GM18861 (cell line): Measurements from ENCODE around the gene KRT20.
"Not testable (repeated sequence)": the region's sequence is repeated elsewhere in the genome, so short reads cannot be mapped to it uniquely, and the experiment has no call there.

ENCODE experiments used
- ATAC-seq: cut with Tn5 transposase; IDR thresholded peaks from one replicate; pipeline ENCODE4 v1.9.1; 2021; ENCODE audit not compliant: unreplicated experiment

The KRT20 gene

GRCh38 chr17:40900809-40901356, 15.8 kb upstream of the KRT20 start:
- ATAC-seq = no peak

DNA sequence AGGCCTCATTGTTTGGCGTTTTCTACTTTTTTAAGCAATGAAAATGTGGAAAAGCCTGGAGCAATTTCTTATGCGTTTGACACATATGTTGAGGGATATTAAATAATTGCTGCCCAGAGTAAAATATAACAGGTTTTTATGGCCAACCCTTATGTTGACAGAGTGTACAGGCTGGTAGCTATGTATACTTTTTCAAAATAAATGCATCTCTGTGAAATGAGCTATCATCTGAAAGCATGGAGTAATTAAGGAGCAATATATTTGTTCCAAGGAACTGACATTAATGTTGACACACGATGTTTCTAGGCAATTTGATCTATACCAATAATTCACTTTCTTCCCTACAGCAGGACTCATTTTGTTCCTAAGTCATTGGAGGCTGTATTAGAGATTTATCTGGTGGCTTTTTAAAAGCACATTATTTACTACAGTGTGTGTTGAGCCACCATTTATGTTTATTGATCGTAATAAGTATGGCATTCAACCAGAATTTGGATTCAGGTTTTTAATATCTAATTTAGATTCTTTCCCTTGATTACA, 11.9 kb upstream of the KRT20 start:
- ATAC-seq = no peak

DNA sequence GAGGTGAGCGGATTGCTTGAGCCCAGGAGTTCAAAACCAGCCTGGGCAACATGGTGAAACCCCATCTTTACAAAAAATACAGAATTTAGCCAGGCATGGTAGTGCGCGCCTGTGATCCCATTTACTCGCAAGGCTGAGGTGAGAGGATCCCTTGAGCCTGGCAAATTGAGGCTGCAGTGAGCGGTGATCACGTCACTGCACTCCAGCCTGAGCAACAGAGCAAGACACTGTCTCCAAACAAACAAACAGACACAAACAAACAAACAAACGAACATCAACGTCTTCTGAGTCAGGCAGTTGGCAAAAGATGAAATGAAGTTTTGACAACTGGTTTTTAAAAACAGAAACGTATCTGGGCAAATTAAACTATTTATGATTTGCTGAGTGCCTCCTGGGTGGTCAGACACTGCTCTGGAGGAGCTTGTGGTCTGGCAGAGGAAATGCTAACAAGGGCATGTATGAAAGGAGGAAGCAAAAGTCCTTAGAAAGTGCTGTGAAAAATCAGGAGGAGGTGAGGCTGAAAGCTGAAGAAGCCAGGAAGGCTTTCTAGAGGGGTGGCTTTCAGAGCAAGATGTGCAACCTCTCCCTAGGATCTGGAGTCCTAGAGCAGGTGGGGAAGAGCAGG, 10.2 kb upstream of the KRT20 start:
- ATAC-seq = no peak

- no peak for ATAC-seq
These were observed 3.2 kb upstream of the KRT20 start for GRCh38 chr17:40888196-40888720.

DNA sequence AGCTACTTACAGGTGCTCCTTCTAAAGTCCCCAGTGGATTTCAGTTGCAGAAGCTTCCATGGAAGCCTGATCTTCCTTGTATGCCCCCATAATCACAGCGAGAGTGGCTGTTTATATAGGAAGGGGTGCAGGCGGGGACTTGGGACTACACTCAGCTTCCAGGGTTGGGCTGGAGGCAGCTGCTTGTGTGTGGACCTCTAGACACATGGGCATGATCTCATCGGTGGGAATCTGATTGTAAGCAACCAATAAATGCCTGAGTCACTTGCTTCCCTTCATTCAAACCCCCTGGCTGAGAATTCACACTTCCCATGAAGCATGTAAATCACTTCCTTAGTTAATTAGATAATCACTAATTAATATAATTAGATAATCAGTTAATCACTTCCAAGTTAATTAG, 1.0 kb upstream of the KRT20 start:
- no peak for ATAC-seq

DNA sequence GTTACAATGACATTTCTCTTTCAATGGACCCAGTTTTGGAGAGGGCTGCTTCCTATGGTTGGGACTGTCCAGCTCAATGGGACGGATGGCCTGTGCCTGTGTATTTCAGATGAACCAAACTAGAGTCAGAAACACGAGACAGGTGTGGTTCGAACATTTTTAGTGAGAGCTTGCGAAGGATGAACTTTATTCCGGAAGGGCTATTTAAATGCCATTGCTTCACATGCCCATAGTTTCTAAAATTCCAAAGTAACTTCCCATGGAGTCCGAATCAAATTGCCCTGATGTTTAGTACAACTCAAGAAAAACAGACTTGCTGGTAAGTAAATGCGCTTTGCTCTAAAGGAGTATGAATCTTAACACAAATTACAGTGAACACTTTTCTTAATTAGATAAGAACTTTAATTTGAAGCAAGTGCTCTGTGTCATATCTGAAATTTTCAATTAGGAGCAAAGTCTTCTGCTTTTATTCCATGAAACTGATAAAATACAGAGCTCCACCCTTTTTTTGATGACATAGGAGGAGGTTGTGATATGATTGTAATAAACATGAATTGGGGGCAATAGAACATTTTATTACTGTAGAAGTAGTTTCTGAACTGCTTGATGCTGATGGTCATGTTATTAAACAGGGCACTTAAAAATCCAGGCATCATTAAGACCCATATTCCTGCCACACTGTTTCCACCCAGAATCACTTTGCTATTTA, 1.3 kb downstream of the KRT20 start:
- ATAC-seq = no peak

- no peak for ATAC-seq
These were observed 2.0 kb downstream of the KRT20 start for GRCh38 chr17:40883031-40883430.

DNA sequence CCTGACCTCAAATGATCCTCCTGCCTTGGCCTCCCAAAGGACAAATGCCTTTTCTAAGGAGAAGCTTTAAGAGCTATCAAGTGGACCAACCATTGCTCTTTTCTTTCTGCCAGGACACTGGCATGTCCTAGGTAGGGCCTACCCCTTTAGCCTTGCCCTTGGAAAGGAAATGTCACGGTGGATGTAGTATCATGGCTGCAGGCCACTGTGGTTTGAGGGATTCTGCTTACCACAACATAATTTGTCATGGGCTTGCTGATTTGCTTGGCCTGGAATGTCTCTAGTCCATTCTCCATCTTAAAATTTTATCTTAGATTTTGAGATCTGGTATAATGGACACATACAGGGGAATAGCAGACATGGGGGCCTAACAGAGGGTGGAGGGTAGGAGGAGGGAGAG, 6.0 kb downstream of the KRT20 start:
- no peak for ATAC-seq

DNA sequence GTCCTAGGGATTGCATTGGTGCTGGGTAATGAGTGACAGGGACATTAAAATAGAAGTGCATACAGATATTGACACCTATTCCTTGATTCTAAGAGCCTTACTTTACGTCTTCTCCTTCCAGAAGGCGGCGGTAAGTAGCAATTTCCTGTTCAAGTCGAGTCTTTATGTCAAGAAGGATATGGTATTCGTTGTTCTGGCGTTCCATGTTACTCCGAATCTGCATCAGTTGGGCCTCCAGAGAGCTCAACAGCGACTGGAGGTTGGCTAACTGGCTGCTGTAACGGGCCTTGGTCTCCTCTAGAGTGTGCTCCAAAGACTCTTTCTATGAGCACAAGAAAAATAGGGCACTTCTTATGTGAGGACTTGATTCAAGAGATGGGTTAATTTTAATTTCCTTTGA, 7.0 kb downstream of the KRT20 start:
- no peak for ATAC-seq

DNA sequence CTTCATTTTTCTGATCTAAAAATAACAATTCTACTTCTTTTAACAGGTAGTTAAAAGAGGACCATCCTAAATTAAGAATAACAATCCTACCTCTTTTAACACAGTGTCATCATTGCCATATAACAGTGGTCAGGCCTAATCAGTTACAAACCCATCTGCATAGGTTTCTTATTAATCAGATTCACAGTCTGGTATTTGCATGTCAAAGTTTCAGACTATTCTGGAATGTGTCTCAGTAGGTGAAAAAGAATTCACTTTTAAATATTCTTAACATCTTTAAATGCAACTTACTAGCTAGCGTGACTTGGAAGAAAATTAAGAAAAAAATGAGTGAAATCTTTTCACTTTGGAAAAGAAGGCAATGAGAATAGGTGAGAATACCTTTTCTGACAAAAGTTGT, 11.2 kb downstream of the KRT20 start:
- ATAC-seq = no peak

- no peak for ATAC-seq
These were observed 11.8 kb downstream of the KRT20 start for GRCh38 chr17:40873255-40873654.

DNA sequence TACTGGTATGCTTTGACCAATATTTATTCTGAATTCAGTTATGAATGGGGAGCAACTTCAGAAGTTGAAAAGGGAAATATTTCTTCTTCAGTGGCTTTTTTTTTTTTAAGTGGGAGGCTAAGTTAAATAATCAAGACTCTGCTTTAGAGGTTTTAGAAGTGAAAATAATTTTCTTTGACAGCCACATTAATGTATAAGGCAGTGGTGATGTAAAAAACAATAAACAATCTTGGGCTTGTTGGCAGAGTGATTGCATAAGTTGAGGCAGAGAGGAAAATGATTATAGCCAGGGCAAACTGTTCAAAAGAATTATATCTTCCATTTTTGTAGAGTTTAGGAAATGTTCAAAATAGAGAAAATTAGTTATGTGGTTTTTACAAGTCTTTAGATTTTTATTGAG, 12.6 kb downstream of the KRT20 start:
- ATAC-seq = no peak

DNA sequence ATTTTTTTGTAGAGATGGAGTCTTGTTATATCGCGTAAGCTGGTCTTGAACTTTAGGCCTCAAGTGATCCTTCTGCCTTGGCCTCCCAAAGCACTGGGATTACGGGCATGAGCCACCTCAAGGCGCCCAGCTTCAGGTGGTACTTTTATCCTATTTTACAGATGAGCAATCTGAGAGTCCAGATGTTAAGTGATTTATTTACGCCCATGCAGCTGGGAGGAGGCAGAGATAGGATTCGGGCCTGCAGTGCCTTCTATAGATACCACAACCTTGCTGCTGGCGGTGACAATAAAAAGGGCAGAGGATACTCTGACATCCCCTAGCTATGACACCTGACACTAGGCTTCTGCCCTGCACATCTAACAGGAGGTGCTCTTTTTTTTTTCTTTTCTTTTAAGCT, 13.7 kb downstream of the KRT20 start:
- no peak for ATAC-seq

DNA sequence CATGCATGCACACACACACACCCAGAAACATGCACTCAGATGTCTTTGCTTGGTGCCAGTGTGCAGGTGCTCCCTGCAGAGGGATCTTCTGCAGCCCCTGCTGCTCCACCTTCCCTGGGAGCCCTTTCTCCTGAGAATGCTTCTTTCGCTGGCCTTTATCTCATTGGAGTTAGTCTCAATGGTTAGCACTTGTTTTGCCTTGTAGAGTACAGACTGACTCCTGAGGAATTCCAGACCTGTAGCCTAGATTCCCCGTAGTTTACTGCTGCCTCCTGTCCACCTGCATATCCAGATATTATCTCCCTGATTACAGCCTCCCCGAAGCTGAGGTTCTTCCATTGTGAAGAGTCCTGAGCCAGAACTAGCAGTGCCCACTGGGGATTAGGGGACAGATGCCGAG, 14.9 kb downstream of the KRT20 start:
- no peak for ATAC-seq

DNA sequence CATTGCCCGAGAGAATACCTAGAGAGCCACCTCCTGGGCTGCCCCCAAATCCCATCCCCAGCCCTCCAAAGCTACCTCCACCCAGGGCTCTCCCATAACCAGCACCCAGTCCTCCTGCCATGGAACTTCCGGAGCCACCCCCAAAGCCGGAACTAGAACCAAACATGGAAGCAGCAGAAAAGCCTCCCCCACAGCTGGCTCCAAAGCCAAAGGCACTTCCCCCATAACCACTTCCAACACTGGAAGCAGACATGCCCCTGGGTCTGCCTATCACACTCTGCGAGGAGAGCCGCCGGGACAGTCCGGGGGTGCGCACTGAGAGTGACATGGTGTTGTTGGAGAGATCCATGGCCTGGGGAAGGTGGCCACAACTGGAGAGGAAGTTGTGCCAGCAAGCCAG, 18.2 kb downstream of the KRT20 start, which contains the start of gene KRT12:
Gene KRT12 (minus strand): TSS at position 386 of the 400 bp plus-strand sequence. CDS start 37 bp downstream, at position 349.
- no peak for ATAC-seq

DNA sequence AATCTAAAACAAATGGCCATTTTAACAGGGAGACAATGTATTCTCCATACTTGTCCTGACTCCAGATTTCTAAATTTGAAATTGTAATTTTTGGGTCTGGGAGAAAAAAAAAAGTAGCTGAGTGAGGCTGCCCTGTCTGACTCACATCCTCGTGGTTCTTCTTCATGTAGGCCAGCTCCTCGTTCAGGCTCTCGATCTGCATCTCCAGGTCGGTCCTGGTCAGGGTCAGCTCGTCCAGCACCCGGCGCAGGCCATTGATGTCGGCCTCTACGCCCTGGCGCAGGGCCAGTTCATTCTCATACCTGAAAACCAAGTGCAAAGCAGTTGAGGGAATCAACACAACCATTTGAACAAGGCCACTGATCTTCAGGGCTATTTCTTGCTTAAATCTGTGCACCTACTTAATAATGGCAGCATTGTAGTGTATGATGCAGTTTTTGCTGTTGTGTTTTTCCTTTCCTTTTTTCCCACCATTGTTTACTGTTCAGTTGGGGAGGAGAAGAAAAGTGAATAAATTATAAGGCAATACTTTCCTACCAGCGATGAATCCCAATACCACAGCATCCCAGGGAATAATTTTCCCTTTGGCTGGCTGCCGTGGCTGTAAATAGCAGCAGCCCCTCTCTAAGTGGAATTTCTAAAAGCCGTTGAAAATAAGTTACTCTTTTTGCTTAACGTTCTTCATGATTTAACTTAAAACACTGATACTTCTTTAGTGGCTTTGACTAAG, 20.2 kb downstream of the KRT20 start:
- ATAC-seq = no peak

GRCh38 chr17:40862985-40863733, 21.9 kb downstream of the KRT20 start:
- no peak for ATAC-seq

- ATAC-seq = no peak
These were observed 25.5 kb downstream of the KRT20 start for GRCh38 chr17:40859536-40859935.

GRCh38 chr17:40858667-40859066, 26.4 kb downstream of the KRT20 start:
- not testable (repeated sequence) for ATAC-seq

DNA sequence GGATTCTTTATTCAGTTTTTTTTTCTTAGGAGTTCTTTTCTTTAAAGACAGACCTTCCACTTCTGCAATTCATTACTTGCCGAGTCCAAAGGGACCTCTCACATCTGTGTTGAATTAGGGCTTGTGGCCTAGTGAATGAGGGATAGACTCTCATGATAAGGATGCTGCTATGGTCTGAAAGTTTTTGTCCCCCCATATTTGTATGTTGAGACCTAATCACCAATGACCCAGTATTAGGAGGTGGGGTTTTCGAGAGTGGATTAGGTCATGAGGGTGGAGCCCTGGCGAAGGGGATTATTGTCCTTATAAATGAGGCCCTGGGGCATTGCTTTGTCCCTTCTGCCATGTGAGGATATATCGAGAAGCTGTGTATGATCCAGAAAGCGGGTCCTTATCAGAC, 27.5 kb downstream of the KRT20 start:
- no peak for ATAC-seq
